ENCODE data around the gene HNF4A. TPM values are rescaled to one million over a fixed set of nuclear protein-coding genes. Genes with fewer than 3 reads are reported as not detected.

HNF4A gene
- total and polyA plus RNA-seq, 2 donors (not counting 3 experiments of a cell fraction or from before 2014, with no cell fraction given) = not detected

DNA sequence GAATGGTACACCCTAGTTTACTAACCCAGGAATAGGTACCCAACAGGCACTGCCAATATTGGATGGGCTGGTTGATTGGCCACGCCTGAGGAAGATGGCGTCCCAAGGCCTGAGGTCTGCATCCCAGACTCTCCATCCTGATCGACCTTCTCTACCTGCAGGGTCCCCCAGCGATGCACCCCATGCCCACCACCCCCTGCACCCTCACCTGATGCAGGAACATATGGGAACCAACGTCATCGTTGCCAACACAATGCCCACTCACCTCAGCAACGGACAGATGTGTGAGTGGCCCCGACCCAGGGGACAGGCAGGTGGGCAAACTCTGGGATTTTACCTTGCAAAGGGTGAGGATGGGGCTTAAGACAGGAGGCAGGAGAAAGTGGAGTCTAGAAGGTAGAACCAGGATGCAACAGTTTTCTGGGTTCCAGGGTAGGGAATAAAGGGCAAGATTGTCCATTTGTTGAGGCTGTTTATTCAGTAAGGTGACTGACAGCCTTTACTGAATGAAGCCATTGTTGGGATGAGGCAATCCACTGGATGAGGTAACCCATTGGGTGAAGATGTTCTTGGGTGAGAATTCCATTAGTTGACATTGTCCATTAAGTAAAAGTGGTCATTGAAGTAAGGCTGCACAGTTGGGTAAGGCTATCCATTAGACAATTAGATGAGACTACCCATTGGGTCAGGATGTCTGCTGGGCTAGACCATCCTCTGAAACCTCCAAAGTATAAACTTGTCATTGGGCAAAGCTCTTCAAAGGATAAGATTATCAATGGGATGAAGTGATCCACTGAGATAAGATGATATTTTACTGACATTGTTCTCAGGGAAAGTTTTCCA is 72.9 kb downstream of the HNF4A start:
- Histone ChIP-seq H3K4me1 (ENCODE audit: control insufficient read depth, extremely low read depth, insufficient read depth, low read length) (no peaks in the 10 kb centered on the region), H4K20me1 (replicated peaks; ENCODE audit: control insufficient read depth, extremely low read depth, insufficient read depth, low read length) (no peaks in the 10 kb centered on the region), H3K9me3 (replicated peaks; ENCODE audit: control insufficient read depth, insufficient read depth, low read length) (no peaks in the 10 kb centered on the region), H3K9ac (replicated peaks; ENCODE audit: extremely low read depth, insufficient read depth, low read length) (no peak overlapping the region), H3K79me2 (ENCODE audit: control insufficient read depth, insufficient read depth, low read length) (no peaks in the 10 kb centered on the region), H3K4me2 (ENCODE audit: insufficient read depth, low read length) (no peak overlapping the region), H3K27me3 (ENCODE audit: control insufficient read depth in 2 of 2, insufficient read depth in 2 of 2, low read length in 2 of 2) (peaks cover 0 to 2% of the 10 kb centered on the region in 2 experiments), H3K4me3 (replicated peaks in 1 of 3; ENCODE audit: insufficient read depth in 1 of 3, low read depth in 1 of 3, low read length in 3 of 3) (no peak overlapping the region), H2AFZ (ENCODE audit: low read depth, low read length) (no peak overlapping the region), H3K9me1 (replicated peaks; ENCODE audit: control insufficient read depth, extremely low read depth, insufficient read depth, low read length) (no peaks in the 10 kb centered on the region), H3K27ac (ENCODE audit: insufficient read depth, low read depth, low read length) (no peak overlapping the region), H3K36me3 (ENCODE audit: control insufficient read depth in 2 of 2, extremely low read depth in 1 of 2, insufficient read depth in 2 of 2, low read length in 2 of 2) (no peaks in the 10 kb centered on the region)
- CTCF ChIA-PET = no interaction called here
- no peak for TF ChIP-seq JUN (IDR thresholded peaks at IDR 0.05; ENCODE audit: borderline replicate concordance, insufficient read depth, insufficient read length, low read depth)
- TF ChIP-seq FOS (IDR thresholded peaks at IDR 0.05; ENCODE audit: borderline replicate concordance, insufficient read depth, low read length) = no peak
- intact Hi-C loops (cut with micrococcal nuclease) (no loop called here), dilution Hi-C loops (cut with MboI; ENCODE audit: extremely low pct_ligation_motif_present, low sequenced_read_pairs) (no loop called here)
- no TSS peak for BruUV-seq (replicated peaks)
- POLR2A ChIA-PET = no interaction called here
- no peak for FAIRE-seq
- DNase-seq (ENCODE audit: low read depth, low spot score) = no peak

DNA sequence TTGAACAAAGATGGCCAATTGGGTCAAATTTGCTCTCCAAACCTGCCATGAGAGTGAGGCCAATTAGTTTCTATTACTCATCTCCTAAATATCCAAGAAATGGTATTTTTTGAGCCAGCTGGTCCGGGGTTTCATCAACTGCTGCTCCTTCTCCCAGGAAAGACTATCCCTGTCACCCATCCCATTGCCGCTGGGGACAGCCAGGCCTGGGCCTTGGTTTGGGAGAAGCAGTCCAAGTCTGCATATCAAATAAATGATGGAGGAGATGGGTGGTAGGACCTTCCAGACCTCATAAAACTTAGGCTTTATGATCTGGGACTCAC is 73.5 kb downstream of the HNF4A start:
- H3K9me1 ChIP-seq (replicated peaks; ENCODE audit: control insufficient read depth, extremely low read depth, insufficient read depth, low read length) = no peaks in the 10 kb centered on the region
- CTCF ChIA-PET = no interaction called here
- no peak overlapping the region for H2AFZ ChIP-seq (ENCODE audit: low read depth, low read length)
- H3K9ac ChIP-seq (replicated peaks; ENCODE audit: extremely low read depth, insufficient read depth, low read length) = no peak overlapping the region
- peaks cover 2 to 3% of the 10 kb centered on the region in 2 experiments for H3K27me3 ChIP-seq (ENCODE audit: control insufficient read depth in 2 of 2, insufficient read depth in 2 of 2, low read length in 2 of 2)
- no peak overlapping the region for H3K27ac ChIP-seq (ENCODE audit: insufficient read depth, low read depth, low read length)
- H3K79me2 ChIP-seq (ENCODE audit: control insufficient read depth, insufficient read depth, low read length) = no peaks in the 10 kb centered on the region
- no peaks in the 10 kb centered on the region for H4K20me1 ChIP-seq (replicated peaks; ENCODE audit: control insufficient read depth, extremely low read depth, insufficient read depth, low read length)
- dilution Hi-C loops (cut with MboI; ENCODE audit: extremely low pct_ligation_motif_present, low sequenced_read_pairs) (no loop called here), intact Hi-C loops (cut with micrococcal nuclease) (no loop called here)
- H3K9me3 ChIP-seq (replicated peaks; ENCODE audit: control insufficient read depth, insufficient read depth, low read length) = no peaks in the 10 kb centered on the region
- no peaks in the 10 kb centered on the region for H3K4me1 ChIP-seq (ENCODE audit: control insufficient read depth, extremely low read depth, insufficient read depth, low read length)
- FAIRE-seq (no peak), DNase-seq (ENCODE audit: low read depth, low spot score) (no peak)
- no peak overlapping the region for H3K4me2 ChIP-seq (ENCODE audit: insufficient read depth, low read length)
- no peak for TF ChIP-seq EZH2 (IDR thresholded peaks at IDR 0.05; ENCODE audit: borderline replicate concordance, low read depth, low read length, severe bottlenecking)
- no peak for TF ChIP-seq MYC (IDR thresholded peaks at IDR 0.05; ENCODE audit: low read depth, low read length)
- TF ChIP-seq GATA2 (IDR thresholded peaks at IDR 0.05; ENCODE audit: insufficient read depth, insufficient read length, low read depth, low read length) = no peak
- no peak for TF ChIP-seq POLR2AphosphoS5 (IDR thresholded peaks at IDR 0.05; ENCODE audit: insufficient read depth, low read depth, low read length)
- TF ChIP-seq FOS (IDR thresholded peaks at IDR 0.05; ENCODE audit: borderline replicate concordance, insufficient read depth, low read length) = no peak
- no peak for TF ChIP-seq JUN (IDR thresholded peaks at IDR 0.05; ENCODE audit: borderline replicate concordance, insufficient read depth, insufficient read length, low read depth)
- TF ChIP-seq MAX (IDR thresholded peaks at IDR 0.05; ENCODE audit: insufficient read depth, insufficient read length) = no peak
- TF ChIP-seq POLR2A (IDR thresholded peaks at IDR 0.05; ENCODE audit: low read depth, low read length) = no peak
- no peak for TF ChIP-seq CTCF (IDR thresholded peaks at IDR 0.05; ENCODE audit: extremely low read depth in 1 of 2, insufficient read depth in 1 of 2, low read depth in 1 of 2, low read length in 2 of 2)
- no peaks in the 10 kb centered on the region for H3K36me3 ChIP-seq (ENCODE audit: control insufficient read depth in 2 of 2, extremely low read depth in 1 of 2, insufficient read depth in 2 of 2, low read length in 2 of 2)
- no TSS peak for BruUV-seq (replicated peaks)
- no peak overlapping the region for H3K4me3 ChIP-seq (replicated peaks in 1 of 3; ENCODE audit: insufficient read depth in 1 of 3, low read depth in 1 of 3, low read length in 3 of 3)
- POLR2A ChIA-PET = no interaction called here
